Measurements from ENCODE around the gene MNX1.

The MNX1 gene

GRCh38 chr7:157058068-157058467 is 47.6 kb upstream of the MNX1 start:
- Histone ChIP-seq H3K27me3 (ENCODE audit: insufficient read depth, poor library complexity, severe bottlenecking) (no peaks in the 10 kb centered on the region), H3K27ac (replicated peaks) (no peak overlapping the region), H3K4me3 (replicated peaks; ENCODE audit: insufficient read depth, low read length) (no peak overlapping the region)
- TF ChIP-seq POLR2AphosphoS5 (IDR thresholded peaks at IDR 0.05; ENCODE audit: low read depth) (no peak), CTCF (IDR thresholded peaks at IDR 0.05; ENCODE audit: insufficient read depth, low read length) (no peak), GABPA (IDR thresholded peaks at IDR 0.05; ENCODE audit: low read depth) (no peak), SPI1 (IDR thresholded peaks at IDR 0.05; ENCODE audit: borderline replicate concordance, low read depth) (no peak), REST (IDR thresholded peaks at IDR 0.05; ENCODE audit: insufficient replicate concordance, low read depth) (no peak)
- DNase-seq (ENCODE audit: low read depth in 1 of 2, low spot score in 1 of 2), result no peak

- TF ChIP-seq SPI1 (IDR thresholded peaks at IDR 0.05; ENCODE audit: borderline replicate concordance, low read depth) (no peak), GABPA (IDR thresholded peaks at IDR 0.05; ENCODE audit: low read depth) (no peak), POLR2AphosphoS5 (IDR thresholded peaks at IDR 0.05; ENCODE audit: low read depth) (no peak), CTCF (IDR thresholded peaks at IDR 0.05; ENCODE audit: insufficient read depth, low read length) (no peak), REST (IDR thresholded peaks at IDR 0.05; ENCODE audit: insufficient replicate concordance, low read depth) (no peak)
- no peak overlapping the region for H3K27ac ChIP-seq (replicated peaks)
- no peak for DNase-seq (ENCODE audit: low read depth in 1 of 2, low spot score in 1 of 2)
- no peaks in the 10 kb centered on the region for H3K27me3 ChIP-seq (ENCODE audit: insufficient read depth, poor library complexity, severe bottlenecking)
- H3K4me3 ChIP-seq (replicated peaks; ENCODE audit: insufficient read depth, low read length), result no peak overlapping the region
Observed at GRCh38 chr7:157056957-157057902, 46.8 kb upstream of the MNX1 start.

- TF ChIP-seq GABPA (IDR thresholded peaks at IDR 0.05; ENCODE audit: low read depth) (no peak), SPI1 (IDR thresholded peaks at IDR 0.05; ENCODE audit: borderline replicate concordance, low read depth) (no peak), CTCF (IDR thresholded peaks at IDR 0.05; ENCODE audit: insufficient read depth, low read length) (no peak), POLR2AphosphoS5 (IDR thresholded peaks at IDR 0.05; ENCODE audit: low read depth) (no peak), REST (IDR thresholded peaks at IDR 0.05; ENCODE audit: insufficient replicate concordance, low read depth) (no peak)
- no peak overlapping the region for H3K4me3 ChIP-seq (replicated peaks; ENCODE audit: insufficient read depth, low read length)
- DNase-seq (ENCODE audit: low read depth in 1 of 2, low spot score in 1 of 2), result no peak
Observed at GRCh38 chr7:157056246-157056645, 45.8 kb upstream of the MNX1 start.

More at GRCh38 chr7:157056246-157056645, 45.8 kb upstream of the MNX1 start:
- H3K27ac ChIP-seq (replicated peaks), result no peak overlapping the region
- H3K27me3 ChIP-seq (ENCODE audit: insufficient read depth, poor library complexity, severe bottlenecking), result no peaks in the 10 kb centered on the region
